ENCODE data around the gene PNP.
A peak's percentile ranks its signal among the peaks of the same experiment; 100 is the strongest.

PNP gene

GRCh38 chr14:20428010-20428365, 41.2 kb upstream of the PNP start:
- no peak for TF ChIP-seq CTCF (IDR thresholded peaks at IDR 0.05; ENCODE audit: low read depth, low read length, missing control alignments)
- H3K4me3 ChIP-seq (ENCODE audit: low read depth, low read length) = no peak overlapping the region
- DNase-seq (ENCODE audit: low read depth) = no peak
- in situ Hi-C loops (cut with HindIII; ENCODE audit: low sequenced_read_pairs) = no loop called here

- in situ Hi-C loops (cut with HindIII; ENCODE audit: low sequenced_read_pairs) = no loop called here
- TF ChIP-seq CTCF (IDR thresholded peaks at IDR 0.05; ENCODE audit: low read depth, low read length, missing control alignments) = no peak
- DNase-seq (ENCODE audit: low read depth) = no peak
- H3K4me3 ChIP-seq (ENCODE audit: low read depth, low read length) = no peak overlapping the region
Observed at GRCh38 chr14:20428802-20429201, 40.4 kb upstream of the PNP start.

- H3K4me3 ChIP-seq (ENCODE audit: low read depth, low read length) = no peak overlapping the region
- in situ Hi-C loops (cut with HindIII; ENCODE audit: low sequenced_read_pairs) = no loop called here
- no peak for TF ChIP-seq CTCF (IDR thresholded peaks at IDR 0.05; ENCODE audit: low read depth, low read length, missing control alignments)
- DNase-seq (ENCODE audit: low read depth) = no peak
Observed at GRCh38 chr14:20429801-20430669, 39.2 kb upstream of the PNP start.

- in situ Hi-C loops (cut with HindIII; ENCODE audit: low sequenced_read_pairs) = no loop called here
- peak overlapping the region; percentile 5 for H3K4me3 ChIP-seq (ENCODE audit: low read depth, low read length)
- no peak for DNase-seq (ENCODE audit: low read depth)
- TF ChIP-seq CTCF (IDR thresholded peaks at IDR 0.05; ENCODE audit: low read depth, low read length, missing control alignments) = no peak
Observed at GRCh38 chr14:20434701-20435581, 34.3 kb upstream of the PNP start.

GRCh38 chr14:20435582-20436362, 33.4 kb upstream of the PNP start, which contains the start of gene KLHL33:
Gene KLHL33 (minus strand): TSS chr14:20436166. CDS start chr14:20435811, 355 bp downstream.
- in situ Hi-C loops (cut with HindIII; ENCODE audit: low sequenced_read_pairs) = no loop called here
- no peak for DNase-seq (ENCODE audit: low read depth)
- TF ChIP-seq CTCF (IDR thresholded peaks at IDR 0.05; ENCODE audit: low read depth, low read length, missing control alignments) = no peak
- H3K4me3 ChIP-seq (ENCODE audit: low read depth, low read length) = peak within 1 kb of the TSS; percentile 5

GRCh38 chr14:20436363-20436755, 32.8 kb upstream of the PNP start:
- TF ChIP-seq CTCF (IDR thresholded peaks at IDR 0.05; ENCODE audit: low read depth, low read length, missing control alignments) = no peak
- peak; percentile 63 for DNase-seq (ENCODE audit: low read depth)
- H3K4me3 ChIP-seq (ENCODE audit: low read depth, low read length) = no peak overlapping the region
- in situ Hi-C loops (cut with HindIII; ENCODE audit: low sequenced_read_pairs) = no loop called here

All from astrocyte of the cerebellum (primary cell).